ENCODE data around the gene CLDN15.

CLDN15 gene

GRCh38 chr7:101244375-101245146 lies 7.0 kb upstream of the CLDN15 start, which contains the start of gene FIS1:
Gene FIS1 (minus strand): TSS chr7:101245081. CDS start chr7:101245004, 77 bp downstream.
- peak; percentile 98 for DNase-seq (ENCODE audit: low spot score)

DNA sequence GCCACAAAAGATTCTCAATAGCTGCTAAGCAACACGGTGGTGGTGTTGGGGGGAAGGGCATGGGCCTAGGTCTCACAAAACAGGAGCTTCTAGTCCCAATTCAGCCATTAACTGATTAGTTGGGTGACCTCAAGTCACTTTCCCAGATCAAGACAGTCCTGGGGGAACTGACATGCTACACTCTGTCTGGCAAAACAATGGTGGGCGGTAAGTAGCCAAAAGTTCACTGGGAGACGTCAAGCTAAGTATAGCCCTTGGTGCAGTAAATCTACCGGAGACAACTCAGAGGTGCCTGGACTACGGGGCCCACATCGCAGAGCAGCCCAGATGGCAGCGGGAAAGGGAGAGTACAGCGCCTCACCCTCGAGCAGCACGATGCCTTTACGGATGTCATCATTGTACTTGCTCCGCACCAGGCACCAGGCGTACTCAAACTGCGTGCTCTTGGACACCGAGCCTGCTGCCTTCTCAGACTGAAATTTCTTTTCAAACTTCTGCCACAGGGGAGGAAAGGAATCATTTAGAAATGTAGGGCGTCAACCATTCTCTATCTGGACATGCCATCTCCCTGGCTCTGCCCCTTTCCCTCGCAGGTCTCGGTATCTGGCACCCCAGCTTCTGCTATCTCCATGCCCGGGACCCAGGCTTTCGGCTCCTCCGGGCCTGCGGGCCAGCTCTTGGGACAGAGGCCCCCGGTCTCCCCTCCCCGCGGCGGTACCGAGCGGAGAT lies 6.2 kb upstream of the CLDN15 start:
- peak; percentile 39 for DNase-seq (ENCODE audit: low spot score)

DNA sequence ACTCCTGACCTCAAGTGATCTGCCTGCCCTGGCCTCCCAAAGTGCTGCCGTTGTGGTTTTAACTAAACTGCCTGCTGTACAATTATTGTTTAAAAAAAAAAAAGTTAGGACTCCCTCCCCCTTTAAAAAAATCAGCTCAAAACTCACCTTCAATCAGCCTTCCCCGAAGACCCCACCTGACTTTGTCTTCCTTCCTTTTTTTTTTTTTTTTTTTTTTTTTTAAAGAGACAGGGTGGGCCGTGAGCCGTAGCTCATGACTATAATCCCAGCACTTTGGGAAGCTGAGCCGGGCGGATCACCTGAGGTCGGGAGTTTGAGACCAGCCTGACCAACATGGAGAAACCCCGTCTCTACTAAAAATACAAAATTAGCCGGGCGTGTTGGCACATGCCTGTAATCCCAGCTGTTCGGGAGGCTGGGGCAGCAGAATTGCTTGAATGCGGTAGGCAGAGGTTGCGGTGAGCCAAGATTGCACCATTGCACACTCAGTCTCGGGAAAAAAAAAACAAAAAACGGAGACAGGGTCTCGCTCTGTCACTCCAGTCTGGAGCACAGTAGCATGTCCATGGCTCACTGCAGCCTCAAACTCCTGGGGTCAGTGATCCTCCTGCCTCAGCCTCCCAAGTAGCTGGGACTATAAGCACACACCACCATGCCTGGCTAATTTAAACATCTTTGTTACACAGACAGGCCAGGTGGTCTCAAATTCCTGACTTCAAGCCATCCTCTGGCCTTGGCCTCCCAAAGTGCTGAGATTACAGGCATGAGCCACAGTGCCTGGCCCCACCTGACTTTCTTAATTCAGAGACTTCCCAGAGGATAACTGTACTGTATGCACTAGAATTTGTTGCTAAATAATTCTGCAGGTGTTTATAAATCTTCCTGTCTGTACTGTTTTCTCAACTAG lies 4.1 kb upstream of the CLDN15 start:
- DNase-seq (ENCODE audit: low spot score) = no peak

GRCh38 chr7:101241015-101241363 lies 3.4 kb upstream of the CLDN15 start:
- no peak for DNase-seq (ENCODE audit: low spot score)

DNA sequence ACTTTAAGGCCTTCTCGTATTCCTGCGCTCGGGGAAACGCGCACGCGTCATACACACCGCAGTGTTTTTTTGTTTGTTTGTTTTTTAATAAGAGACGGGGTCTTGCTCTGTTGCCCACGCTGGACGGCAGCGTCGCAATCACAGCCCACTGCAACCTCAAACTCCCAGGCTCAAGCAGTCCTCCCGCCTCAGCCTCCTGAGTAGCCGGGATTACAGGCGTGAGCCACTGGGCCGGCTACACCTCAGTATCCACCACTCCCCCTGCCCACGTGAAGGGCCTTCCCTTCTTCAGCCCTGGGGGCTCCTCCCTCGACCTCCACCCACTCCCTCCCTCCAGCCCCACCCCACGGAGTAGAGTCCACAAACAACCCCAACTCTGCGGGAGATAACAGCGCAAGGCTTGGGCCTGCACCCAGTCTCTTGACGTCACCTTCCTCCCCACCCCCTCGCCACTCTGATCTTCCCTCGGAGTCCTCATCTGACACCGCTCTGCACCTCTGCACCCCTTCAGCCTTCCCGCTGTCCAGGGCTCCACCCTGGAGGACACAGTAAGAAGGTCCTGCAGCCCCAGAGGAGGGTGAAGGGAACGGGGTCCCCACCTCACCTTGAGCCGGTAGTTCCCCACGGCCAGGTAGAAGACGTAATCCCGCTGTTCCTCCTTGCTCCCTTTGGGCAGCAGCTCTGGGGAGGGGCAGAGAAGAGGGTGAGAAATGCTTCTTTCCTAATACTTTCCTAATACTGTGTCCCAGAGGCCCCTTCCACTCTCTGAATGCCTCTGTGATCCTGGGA lies 2.8 kb upstream of the CLDN15 start:
- no peak for DNase-seq (ENCODE audit: low spot score)

GRCh38 chr7:101239951-101240220 lies 2.3 kb upstream of the CLDN15 start:
- no peak for DNase-seq (ENCODE audit: low spot score)

DNA sequence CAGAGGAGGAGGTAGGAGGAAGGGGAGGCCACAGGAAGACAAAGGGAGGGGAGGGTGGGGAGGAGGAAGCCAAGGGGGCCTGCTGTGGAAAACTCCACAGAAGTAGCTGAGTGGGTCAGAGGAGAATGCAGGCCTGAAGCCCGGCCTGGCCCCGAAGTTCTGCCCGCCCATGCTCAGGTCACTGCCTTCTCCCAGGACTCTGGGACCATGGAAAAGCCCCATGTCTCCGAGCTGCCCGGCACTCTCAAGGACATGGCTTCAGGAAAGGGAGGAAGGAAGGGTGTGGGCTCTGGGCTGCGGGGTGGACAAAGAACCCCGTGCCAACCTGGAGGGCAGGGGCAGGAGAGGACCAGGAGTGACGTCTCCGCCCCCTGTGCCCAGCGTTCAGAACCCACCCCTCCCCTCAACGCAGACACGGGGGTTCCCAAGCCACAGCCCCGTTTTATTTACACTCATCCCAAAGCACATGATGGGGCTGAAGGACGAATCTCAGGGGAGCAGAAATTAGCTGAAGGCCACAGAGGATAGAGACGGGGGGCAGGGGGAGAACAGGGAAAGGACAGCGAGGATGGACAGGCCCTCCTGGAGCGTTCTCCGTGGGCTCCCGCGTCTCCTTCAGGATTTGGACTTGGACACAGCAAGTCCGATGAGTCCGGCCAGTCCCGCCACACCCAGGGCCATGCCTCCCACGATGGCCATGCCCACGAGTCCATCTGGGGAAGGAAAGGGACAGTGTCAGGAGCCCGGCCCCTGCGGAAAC lies 1.8 kb upstream of the CLDN15 start:
- DNase-seq (ENCODE audit: low spot score) = no peak

GRCh38 chr7:101238226-101239182 lies 902 bp upstream of the CLDN15 start:
- no peak for DNase-seq (ENCODE audit: low spot score)

DNA sequence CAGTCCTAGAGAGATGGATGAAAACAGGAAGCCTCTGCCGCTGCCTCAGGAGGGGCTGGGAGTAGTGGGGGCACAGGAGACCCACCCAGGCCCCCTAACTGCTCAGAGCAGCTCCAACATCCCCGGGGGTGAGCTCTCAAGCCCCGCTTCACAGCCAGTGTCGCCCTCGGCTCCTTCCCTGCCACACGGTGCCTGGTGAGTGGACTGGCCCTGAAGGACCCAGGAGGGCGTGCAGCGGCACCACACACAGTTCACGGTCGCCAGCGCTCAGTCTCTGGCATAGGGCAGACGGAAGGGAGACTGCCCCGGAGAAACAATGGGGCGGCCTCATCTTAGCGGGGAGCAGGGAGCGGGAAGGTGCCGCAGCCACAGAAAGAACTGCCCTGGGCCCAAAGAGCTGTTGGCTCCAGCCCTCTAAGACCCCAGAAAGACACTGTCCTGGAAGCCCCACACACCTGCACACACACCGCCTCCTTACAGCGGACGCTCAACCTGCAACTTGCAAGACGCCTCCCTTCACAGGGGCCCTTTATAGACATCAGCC lies 1.2 kb downstream of the CLDN15 start:
- DNase-seq (ENCODE audit: low spot score) = no peak

DNA sequence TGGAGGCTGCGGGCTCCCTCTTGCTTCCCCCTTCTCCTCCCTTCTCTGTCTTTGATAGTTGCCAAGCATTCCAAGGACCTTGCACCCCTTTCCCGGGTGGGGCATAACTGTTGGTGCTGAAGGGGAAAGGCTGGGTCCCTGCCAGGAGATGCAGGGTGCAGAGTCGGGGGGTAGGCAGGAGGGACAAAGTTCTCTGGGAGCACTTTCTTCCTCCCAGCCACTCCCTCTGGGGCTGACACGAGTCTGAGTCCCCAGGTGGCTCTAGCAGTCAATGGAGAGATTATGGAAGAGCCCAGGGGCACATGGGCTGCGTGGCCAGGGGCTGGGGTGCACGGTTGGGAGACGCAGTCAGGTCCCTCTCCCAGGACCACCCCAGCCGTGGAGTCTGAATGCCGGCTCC lies 2.1 kb downstream of the CLDN15 start:
- no peak for DNase-seq (ENCODE audit: low spot score)

DNA sequence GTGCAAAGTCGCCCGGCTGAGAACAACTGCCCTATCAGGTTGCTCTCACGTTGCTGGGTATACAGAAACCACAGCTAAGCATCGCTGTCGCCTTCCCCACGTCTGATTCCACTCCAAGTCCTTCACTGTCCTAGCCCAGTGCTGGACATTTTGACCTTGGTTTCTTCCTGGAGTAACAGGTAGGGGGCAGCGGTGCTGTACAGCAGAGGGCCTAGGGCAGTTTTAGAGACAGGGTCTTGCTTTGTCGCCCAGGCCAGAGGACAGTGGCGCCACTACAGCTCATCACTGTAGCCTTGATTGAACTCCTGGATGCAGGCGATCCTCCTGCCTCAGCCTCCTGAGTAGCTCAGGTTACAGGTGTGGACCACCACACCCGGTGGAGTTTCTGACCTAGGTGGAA lies 2.6 kb downstream of the CLDN15 start:
- DNase-seq (ENCODE audit: low spot score) = no peak

DNA sequence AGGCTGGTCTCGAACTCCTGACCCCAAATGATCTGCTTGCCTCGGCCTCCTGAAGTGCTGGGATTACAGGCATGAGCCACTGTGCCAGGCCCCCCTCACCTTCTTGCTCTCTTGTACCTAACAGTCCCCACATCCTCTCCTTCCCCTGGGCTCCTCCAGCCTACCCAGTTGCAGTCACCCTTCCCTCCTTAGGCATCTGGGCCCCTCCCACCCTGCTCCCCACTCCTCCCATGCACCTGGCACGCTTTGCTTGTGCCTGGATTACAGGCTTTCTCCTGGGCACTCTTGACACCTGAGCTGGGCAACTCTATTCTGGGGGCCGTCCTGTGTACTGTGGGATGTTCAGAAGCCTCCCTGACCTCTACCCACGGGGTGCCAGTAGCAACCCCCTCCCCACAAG lies 3.0 kb downstream of the CLDN15 start:
- DNase-seq (ENCODE audit: low spot score) = no peak

GRCh38 chr7:101233907-101234547 lies 3.6 kb downstream of the CLDN15 start:
- no peak for DNase-seq (ENCODE audit: low spot score)

DNA sequence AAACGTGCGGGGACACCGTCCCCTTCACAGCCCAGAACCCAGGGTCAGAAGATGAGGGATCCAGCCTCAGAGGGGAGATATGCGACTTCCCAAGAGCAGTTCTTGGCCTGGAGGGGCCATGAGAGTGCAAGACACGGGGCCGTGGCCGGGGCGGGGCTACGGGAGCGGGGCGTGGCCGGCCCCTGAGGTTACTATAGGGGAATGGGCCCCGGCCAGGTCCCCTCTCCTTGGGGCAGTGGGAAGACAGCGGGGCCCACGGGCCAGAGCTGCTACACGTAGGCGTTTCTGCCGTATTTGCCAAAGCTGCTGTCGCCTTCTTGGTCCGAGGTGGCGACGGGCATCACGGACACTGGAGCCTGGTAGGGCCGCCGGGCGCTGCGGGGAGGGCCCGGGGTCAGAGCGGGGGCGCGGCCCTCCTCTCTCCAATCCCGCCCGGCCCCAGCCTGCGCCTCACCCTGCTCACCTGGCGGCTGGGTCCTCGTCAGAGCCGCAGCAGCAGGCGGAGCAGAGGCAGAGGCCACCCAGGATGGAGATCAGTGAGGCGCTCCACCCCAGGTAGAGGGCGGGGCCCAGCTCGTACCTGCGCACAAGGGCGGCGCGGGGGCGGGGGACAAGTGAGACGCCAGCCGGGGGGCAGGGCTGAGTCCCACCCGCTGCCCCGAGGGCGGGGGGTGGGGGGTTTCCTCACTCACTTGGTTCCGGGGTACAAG lies 5.3 kb downstream of the CLDN15 start:
- peak; percentile 85 for DNase-seq (ENCODE audit: low spot score)

GRCh38 chr7:101231644-101232043 lies 6.0 kb downstream of the CLDN15 start:
- no peak for DNase-seq (ENCODE audit: low spot score)

DNA sequence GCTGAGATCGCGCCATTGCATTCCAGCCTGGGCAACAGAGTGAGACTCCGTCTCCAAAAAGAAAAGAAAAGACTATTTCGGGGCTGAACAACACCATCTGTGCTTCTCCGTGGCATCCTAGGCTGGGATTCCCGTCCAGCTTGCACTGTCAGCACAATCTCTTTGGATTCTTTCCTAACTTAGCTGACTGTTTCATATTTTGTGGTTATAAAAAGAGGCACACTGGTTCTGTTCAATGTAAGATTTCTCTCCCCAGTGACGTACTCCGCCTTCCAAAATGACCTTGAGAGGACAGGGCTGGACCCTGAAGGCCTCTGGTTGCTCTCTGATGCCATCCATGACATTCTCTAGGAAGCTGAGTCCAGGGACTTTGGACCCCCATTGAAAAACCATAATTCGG lies 10.9 kb downstream of the CLDN15 start:
- no peak for DNase-seq (ENCODE audit: low spot score)

DNA sequence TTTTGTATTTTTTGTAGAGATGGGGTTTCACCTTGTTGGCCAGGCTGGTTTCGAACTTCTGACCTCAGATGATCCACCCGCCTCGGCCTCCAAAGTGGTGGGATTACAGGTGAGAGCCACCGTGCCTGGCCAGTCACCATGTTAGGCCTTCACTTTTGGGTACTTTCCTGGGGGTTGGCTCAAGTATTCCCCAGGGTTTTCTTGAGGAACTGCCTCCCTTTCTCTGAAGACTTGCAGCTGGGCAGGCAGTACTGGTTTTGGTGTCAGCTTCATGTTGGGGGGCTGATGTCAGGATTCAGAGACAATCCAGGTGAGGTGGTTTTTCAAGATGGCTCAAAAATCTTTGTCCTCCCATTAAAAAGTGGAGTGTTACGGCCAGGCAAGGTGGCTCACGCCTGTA lies 12.0 kb downstream of the CLDN15 start:
- DNase-seq (ENCODE audit: low spot score) = no peak

DNA sequence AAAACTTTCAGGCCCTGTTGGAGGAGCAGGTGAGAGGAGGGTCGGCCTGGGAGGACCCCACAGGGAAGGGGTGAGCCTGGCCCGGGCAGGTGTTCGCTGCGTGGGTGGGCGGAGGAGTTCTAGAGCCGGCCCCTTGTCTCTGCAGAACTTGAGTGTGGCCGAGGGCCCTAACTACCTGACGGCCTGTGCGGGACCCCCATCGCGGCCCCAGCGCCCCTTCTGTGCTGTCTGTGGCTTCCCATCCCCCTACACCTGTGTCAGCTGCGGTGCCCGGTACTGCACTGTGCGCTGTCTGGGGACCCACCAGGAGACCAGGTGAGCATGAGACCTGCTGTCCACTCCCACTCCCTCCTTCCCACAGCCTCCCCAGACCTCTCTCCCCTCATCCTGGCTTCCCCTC lies 14.1 kb downstream of the CLDN15 start:
- DNase-seq (ENCODE audit: low spot score) = no peak

Data from SW480 (cell line).